A549 (cell line): ENCODE results near the gene ATG4D. TPM values are rescaled to one million over a fixed set of nuclear protein-coding genes. Genes with fewer than 3 reads are reported as not detected.
A peak's percentile ranks its signal among the peaks of the same experiment; 100 is the strongest.

ENCODE experiments used
- ATAC-seq, 2 experiments: fragments of 200-7000 bp in 1 of 2; fragments of >200 bp in 1 of 2; cut with Nextera tagmentation in 1 of 2; cut with Tn5 transposase in 1 of 2; 3 replicates each; pipeline versions ENCODE4 v1.8.0 to v1.9.1; 2018 to 2020; ENCODE audit warnings: mild to moderate bottlenecking in 1 of 2, moderate library complexity in 1 of 2
- CTCF ChIA-PET: fragments of 300-600 bp; sonication (Branson Sonifier 250); formaldehyde crosslinking; extraction: SDS; loops from one replicate; lab custom pipeline; 2021; ENCODE audit warnings: antibody characterized with exemption, inconsistent platforms; lab: Yijun Ruan, JAX
- POLR2A ChIA-PET: fragments of 350-600 bp; formaldehyde crosslinking; extraction: SDS; loops from one replicate; lab custom pipeline; 2021; ENCODE audit warnings: antibody characterized with exemption, inconsistent platforms; lab: Yijun Ruan, JAX
- DNase-seq, 2 experiments: peaks; one replicate each; pipeline versions ENCODE4 v3.0.0 to v3.0.0-alpha.2; 2011 to 2016; ENCODE audit warnings: low read depth in 1 of 2, low spot score in 1 of 2
- FAIRE-seq: peaks from 2 replicates; lab custom pipeline; 2011; peaks lifted over from hg19 to GRCh38; lab: Jason Lieb, UNC
- H3K27ac ChIP-seq, 2 experiments: fragments of >200 bp; sonication (Bioruptor Twin); formaldehyde crosslinking; 3 replicates each; pipeline ENCODE4 v1.5.1; 2016 to 2017
- H3K4me1 ChIP-seq: fragments of >200 bp; sonication (Bioruptor Twin); formaldehyde crosslinking; 3 replicates; pipeline ENCODE4 v1.6.1; 2016
- H3K4me2 ChIP-seq: fragments of >200 bp; sonication (Bioruptor Twin); formaldehyde crosslinking; 3 replicates; pipeline ENCODE4 v1.6.1; 2016
- H3K4me3 ChIP-seq: fragments of >200 bp; sonication (Bioruptor Twin); formaldehyde crosslinking; 3 replicates; pipeline ENCODE4 v1.5.1; 2016
- H3K9me3 ChIP-seq: fragments of >200 bp; sonication (Bioruptor Twin); formaldehyde crosslinking; 3 replicates; pipeline ENCODE4 v1.6.1; 2016
- CEBPB ChIP-seq, 2 experiments: fragments of >200 bp in 1 of 2; sonication (Bioruptor Twin) in 1 of 2; formaldehyde crosslinking in 1 of 2; IDR thresholded peaks; 2 replicates each; pipeline ENCODE4 v1.6.1; 2012 to 2016
- CHD2 ChIP-seq: fragments of 150-350 bp; IDR thresholded peaks from 2 replicates; pipeline ENCODE4 v1.6.1; 2014; ENCODE audit warnings: low read length; ENCODE audit not compliant: partially characterized antibody
- CHD4 ChIP-seq: fragments of 200-600 bp; sonication (generic); IDR thresholded peaks from 2 replicates; pipeline ENCODE4 v1.6.1; 2016; ENCODE audit warnings: antibody characterized with exemption, mild to moderate bottlenecking, borderline replicate concordance
- FOXS1 ChIP-seq: fragments of 250-450 bp; sonication (Bioruptor Pico); IDR thresholded peaks from 2 replicates; pipeline ENCODE4 v1.5.0; 2020; ENCODE audit warnings: mild to moderate bottlenecking, moderate library complexity
- GATA3 ChIP-seq: IDR thresholded peaks from 2 replicates; pipeline ENCODE4 v1.6.1; 2012; ENCODE audit warnings: borderline replicate concordance
- HOXB13 ChIP-seq: fragments of 250-450 bp; sonication (Bioruptor Pico); IDR thresholded peaks from 2 replicates; pipeline ENCODE4 v1.5.0; 2020; ENCODE audit warnings: low read depth, mild to moderate bottlenecking, moderate library complexity
- JUN ChIP-seq, 2 experiments: fragments of >200 bp; sonication (Bioruptor Twin); formaldehyde crosslinking; IDR thresholded peaks; 2 replicates in 1 of 2; 3 replicates in 1 of 2; pipeline ENCODE4 v1.6.1; 2016 to 2017
- KDM5A ChIP-seq: fragments of 200-600 bp; sonication (generic); IDR thresholded peaks from 2 replicates; pipeline ENCODE4 v1.6.1; 2016; ENCODE audit warnings: antibody characterized with exemption, mild to moderate bottlenecking
- MAFK ChIP-seq: fragments of 450-650 bp; IDR thresholded peaks from 2 replicates; pipeline ENCODE4 v1.6.1; 2014; ENCODE audit not compliant: partially characterized antibody
- MAX ChIP-seq: IDR thresholded peaks from 2 replicates; pipeline ENCODE4 v1.6.1; 2012
- MYC ChIP-seq: IDR thresholded peaks from 2 replicates; pipeline ENCODE4 v1.6.1; 2012; ENCODE audit warnings: mild to moderate bottlenecking, inconsistent platforms, low read length, improper control_type of control experiment, borderline replicate concordance
- NPAS2 ChIP-seq: fragments of 250-450 bp; sonication (Bioruptor Pico); IDR thresholded peaks from 2 replicates; pipeline ENCODE4 v1.8.0; 2022; ENCODE audit warnings: mild to moderate bottlenecking, moderate library complexity, borderline replicate concordance
- NR3C1 ChIP-seq: fragments of >200 bp; sonication (Bioruptor Twin); formaldehyde crosslinking; IDR thresholded peaks from 3 replicates; pipeline ENCODE4 v1.6.1; 2017
- PHF8 ChIP-seq: fragments of 200-600 bp; sonication (generic); IDR thresholded peaks from 2 replicates; pipeline ENCODE4 v1.6.1; 2016; ENCODE audit warnings: low read depth, mild to moderate bottlenecking, antibody characterized with exemption, moderate library complexity, borderline replicate concordance
- POLR2AphosphoS2 ChIP-seq: conservative IDR thresholded peaks from 2 replicates; pipeline ENCODE4 v1.6.1; 2012; ENCODE audit warnings: low read length, improper control_type of control experiment, inconsistent platforms
- RCOR1 ChIP-seq: fragments of 150-350 bp; IDR thresholded peaks from 2 replicates; pipeline ENCODE4 v1.6.1; 2014; ENCODE audit warnings: antibody characterized with exemption, low read length, low read depth
- RFX5 ChIP-seq: fragments of 450-650 bp; IDR thresholded peaks from 2 replicates; pipeline ENCODE4 v1.7.1; 2014; ENCODE audit warnings: antibody characterized with exemption, mild to moderate bottlenecking, moderate library complexity
- SREBF2 ChIP-seq: fragments of 450-650 bp; IDR thresholded peaks from 2 replicates; pipeline ENCODE4 v1.6.1; 2014; ENCODE audit warnings: mild to moderate bottlenecking, moderate library complexity
- ZNF302 ChIP-seq: fragments of 250-450 bp; sonication (Bioruptor Pico); IDR thresholded peaks from 2 replicates; pipeline ENCODE4 v1.9.0; 2021; ENCODE audit warnings: inconsistent platforms, mild to moderate bottlenecking, moderate library complexity
- WGBS: methylation state at CpG from one replicate; pipeline ENCODE4 v1.1.6; 2017; ENCODE audit errors: missing lambda C conversion rate; 5-methylcytosine and 5-hydroxymethylcytosine counted together
- polyA plus RNA-seq, 4 experiments: library from polyadenylated mRNA; depleted of rRNA in 3 of 4; stranded (reverse); fragments of >200 nt; fragmentation: RNase III in 1 of 4; extraction: RNeasy Plus Mini Kit Qiagen cat#74134 plus additional on column Dnase treatment in 1 of 4; gene quantifications; 2 replicates in 3 of 4; 3 replicates in 1 of 4; pipeline ENCODE4 v1.2.3, GENCODE V29; 2011 to 2017
- TF ChIP-seq, protein P1 (sequence below): fragments of >200 bp; sonication (Bioruptor Twin); formaldehyde crosslinking; IDR thresholded peaks from 3 replicates; pipeline ENCODE4 v1.5.1; 2016
- TF ChIP-seq, protein P2 (sequence below): IDR thresholded peaks from 2 replicates; pipeline ENCODE4 v1.6.1; 2012; ENCODE audit warnings: low read depth, borderline replicate concordance
- TF ChIP-seq, protein P3 (sequence below): fragments of >200 bp; sonication (Bioruptor Twin); formaldehyde crosslinking; IDR thresholded peaks from 3 replicates; pipeline ENCODE4 v1.6.1; 2016
- TF ChIP-seq, protein P4 (sequence below): fragments of 250-450 bp; sonication (Bioruptor Pico); IDR thresholded peaks from 2 replicates; pipeline ENCODE4 v1.5.0; 2020; ENCODE audit warnings: low read depth, mild to moderate bottlenecking, moderate library complexity

Gene ATG4D
- polyA plus RNA-seq, 2 of the 4 experiments (the other 2 are of a cell fraction), result 7.3 to 10.7 TPM

- no peak overlapping the region for H3K27ac ChIP-seq
- no peak for DNase-seq
These were observed 50.3 kb downstream of the ATG4D start for GRCh38 chr19:10593820-10594637.

DNA sequence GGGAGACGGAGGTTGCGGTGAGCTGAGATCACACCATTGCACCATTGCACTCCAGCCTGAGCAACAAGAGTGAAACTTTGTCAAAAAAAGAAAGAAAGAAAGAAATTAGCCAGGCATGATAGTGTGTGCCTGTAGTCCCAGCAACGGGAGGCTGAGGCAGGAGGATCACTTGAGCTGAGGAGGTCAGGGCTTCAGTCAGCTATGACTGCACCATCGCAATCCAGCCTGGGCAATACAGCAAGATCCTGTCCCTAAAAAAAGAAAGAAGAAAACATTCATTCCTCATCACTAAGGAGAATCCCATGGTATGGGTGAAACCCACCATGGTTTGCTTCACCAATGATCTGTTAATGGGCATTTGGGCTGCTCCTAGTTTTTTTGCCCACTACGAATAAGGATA lies 56.4 kb downstream of the ATG4D start:
- H3K4me1 ChIP-seq, result peaks cover 8% of the 10 kb centered on the region
- H3K4me2 ChIP-seq, result no peak overlapping the region
- ChIA-PET CTCF (interaction anchor here (1.0 to 1.6 kb wide), 2 partner anchors 19 to 44 kb away, joined by 4 to 5 read pairs; no protein-coding TSS in a partner anchor), POLR2A (no interaction called here)
- no peak for TF ChIP-seq POLR2AphosphoS2
- no peak for TF ChIP-seq CEBPB (IDR thresholded peaks at IDR 0.05)
- TF ChIP-seq CHD4, result no peak
- TF ChIP-seq GATA3, result no peak
- no peak for TF ChIP-seq CHD2
- no peak for TF ChIP-seq RFX5
- no peak for TF ChIP-seq MYC
- TF ChIP-seq ZNF302 (CRISPR knock-in tag), result no peak
- TF ChIP-seq NPAS2 (CRISPR knock-in tag), result no peak
- TF ChIP-seq PHF8, result no peak
- TF ChIP-seq NR3C1, result no peak
- no peak for TF ChIP-seq MAFK
- no peak for TF ChIP-seq MAX
- ATAC-seq, result no peak
- 92% methylated on average over 5 of the region's 5 CpGs for WGBS
- no peak overlapping the region for H3K27ac ChIP-seq
- H3K4me3 ChIP-seq, result no peak overlapping the region
- FAIRE-seq, result no peak
- DNase-seq, result no peak
- no peaks in the 10 kb centered on the region for H3K9me3 ChIP-seq

More at GRCh38 chr19:10593820-10594637, 50.3 kb downstream of the ATG4D start:
- H3K9me3 ChIP-seq, result no peaks in the 10 kb centered on the region
- FAIRE-seq (no peak), ATAC-seq (no peak; a peak in 1 of 6 replicates)
- TF ChIP-seq, protein P1, sequence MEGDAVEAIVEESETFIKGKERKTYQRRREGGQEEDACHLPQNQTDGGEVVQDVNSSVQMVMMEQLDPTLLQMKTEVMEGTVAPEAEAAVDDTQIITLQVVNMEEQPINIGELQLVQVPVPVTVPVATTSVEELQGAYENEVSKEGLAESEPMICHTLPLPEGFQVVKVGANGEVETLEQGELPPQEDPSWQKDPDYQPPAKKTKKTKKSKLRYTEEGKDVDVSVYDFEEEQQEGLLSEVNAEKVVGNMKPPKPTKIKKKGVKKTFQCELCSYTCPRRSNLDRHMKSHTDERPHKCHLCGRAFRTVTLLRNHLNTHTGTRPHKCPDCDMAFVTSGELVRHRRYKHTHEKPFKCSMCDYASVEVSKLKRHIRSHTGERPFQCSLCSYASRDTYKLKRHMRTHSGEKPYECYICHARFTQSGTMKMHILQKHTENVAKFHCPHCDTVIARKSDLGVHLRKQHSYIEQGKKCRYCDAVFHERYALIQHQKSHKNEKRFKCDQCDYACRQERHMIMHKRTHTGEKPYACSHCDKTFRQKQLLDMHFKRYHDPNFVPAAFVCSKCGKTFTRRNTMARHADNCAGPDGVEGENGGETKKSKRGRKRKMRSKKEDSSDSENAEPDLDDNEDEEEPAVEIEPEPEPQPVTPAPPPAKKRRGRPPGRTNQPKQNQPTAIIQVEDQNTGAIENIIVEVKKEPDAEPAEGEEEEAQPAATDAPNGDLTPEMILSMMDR, result no peak
- TF ChIP-seq JUN (IDR thresholded peaks at IDR 0.05), result no peak
- TF ChIP-seq, protein P2, sequence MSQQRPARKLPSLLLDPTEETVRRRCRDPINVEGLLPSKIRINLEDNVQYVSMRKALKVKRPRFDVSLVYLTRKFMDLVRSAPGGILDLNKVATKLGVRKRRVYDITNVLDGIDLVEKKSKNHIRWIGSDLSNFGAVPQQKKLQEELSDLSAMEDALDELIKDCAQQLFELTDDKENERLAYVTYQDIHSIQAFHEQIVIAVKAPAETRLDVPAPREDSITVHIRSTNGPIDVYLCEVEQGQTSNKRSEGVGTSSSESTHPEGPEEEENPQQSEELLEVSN, result no peak
- TF ChIP-seq, protein P3, sequence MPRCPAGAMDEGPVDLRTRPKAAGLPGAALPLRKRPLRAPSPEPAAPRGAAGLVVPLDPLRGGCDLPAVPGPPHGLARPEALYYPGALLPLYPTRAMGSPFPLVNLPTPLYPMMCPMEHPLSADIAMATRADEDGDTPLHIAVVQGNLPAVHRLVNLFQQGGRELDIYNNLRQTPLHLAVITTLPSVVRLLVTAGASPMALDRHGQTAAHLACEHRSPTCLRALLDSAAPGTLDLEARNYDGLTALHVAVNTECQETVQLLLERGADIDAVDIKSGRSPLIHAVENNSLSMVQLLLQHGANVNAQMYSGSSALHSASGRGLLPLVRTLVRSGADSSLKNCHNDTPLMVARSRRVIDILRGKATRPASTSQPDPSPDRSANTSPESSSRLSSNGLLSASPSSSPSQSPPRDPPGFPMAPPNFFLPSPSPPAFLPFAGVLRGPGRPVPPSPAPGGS, result no peak
- ChIA-PET POLR2A (no interaction called here), CTCF (interaction anchor here (1.1 to 1.8 kb wide), 3 partner anchors 13 to 51 kb away, joined by 3 to 14 read pairs (median 6); no protein-coding TSS in a partner anchor)
- no peak overlapping the region for H3K4me3 ChIP-seq
- WGBS, result 61% methylated on average over 9 of the region's 9 CpGs
- H3K4me1 ChIP-seq, result no peaks in the 10 kb centered on the region
- no peak overlapping the region for H3K4me2 ChIP-seq

GRCh38 chr19:10601999-10602329 lies 58.3 kb downstream of the ATG4D start:
- CTCF ChIA-PET, result interaction anchor here (0.9 to 5.7 kb wide), 3 partner anchors 21 to 101 kb away, joined by 3 to 22 read pairs (median 6); no protein-coding TSS in a partner anchor
- Histone ChIP-seq H3K27ac (no peak overlapping the region), H3K4me2 (peak overlapping the region; percentile 99; the same call in 1 of the 3 replicates), H3K4me3 (peak overlapping the region; percentile 95), H3K9me3 (no peaks in the 10 kb centered on the region), H3K4me1 (peaks cover 8% of the 10 kb centered on the region)
- FAIRE-seq, result no peak
- no peak for DNase-seq
- ATAC-seq, result no peak; a peak in 1 of 6 replicates
- WGBS, result 54% methylated on average over 7 of the region's 7 CpGs
- TF ChIP-seq, protein P1, result no peak
- TF ChIP-seq, protein P4, sequence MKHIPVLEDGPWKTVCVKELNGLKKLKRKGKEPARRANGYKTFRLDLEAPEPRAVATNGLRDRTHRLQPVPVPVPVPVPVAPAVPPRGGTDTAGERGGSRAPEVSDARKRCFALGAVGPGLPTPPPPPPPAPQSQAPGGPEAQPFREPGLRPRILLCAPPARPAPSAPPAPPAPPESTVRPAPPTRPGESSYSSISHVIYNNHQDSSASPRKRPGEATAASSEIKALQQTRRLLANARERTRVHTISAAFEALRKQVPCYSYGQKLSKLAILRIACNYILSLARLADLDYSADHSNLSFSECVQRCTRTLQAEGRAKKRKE, result no peak
- TF ChIP-seq RCOR1 (no peak), FOXS1 (CRISPR knock-in tag) (no peak), SREBF2 (no peak), PHF8 (no peak), KDM5A (no peak), HOXB13 (no peak)
- POLR2A ChIA-PET, result interaction anchor here (0.6 kb wide), 2 partner anchors 70 to 105 kb away, joined by 4 to 5 read pairs; no protein-coding TSS in a partner anchor
